Measurements from ENCODE around the gene EIF4H.
A peak's percentile ranks its signal among the peaks of the same experiment; 100 is the strongest.
"Not testable (repeated sequence)": the region's sequence is repeated elsewhere in the genome, so short reads cannot be mapped to it uniquely, and the experiment has no call there.

The EIF4H gene

GRCh38 chr7:74203956-74204618 is 29.9 kb downstream of the EIF4H start:
- DNase-seq (ENCODE audit: low read depth): no peak
- Histone ChIP-seq H3K27me3 (replicated peaks; ENCODE audit: control insufficient read depth, insufficient read depth, low read length) (no peaks in the 10 kb centered on the region), H3K36me3 (ENCODE audit: control insufficient read depth, insufficient read depth, low read length, severe bottlenecking) (no peaks in the 10 kb centered on the region), H3K9ac (ENCODE audit: low read length) (no peak overlapping the region), H3K9me3 (ENCODE audit: control insufficient read depth, low read length) (no peaks in the 10 kb centered on the region), H3K4me1 (ENCODE audit: control insufficient read depth, insufficient read depth, low read length) (no peaks in the 10 kb centered on the region), H3K4me3 (ENCODE audit: low read length) (no peak overlapping the region)

- not testable (repeated sequence) for H3K4me3 ChIP-seq (ENCODE audit: low read length); H3K4me1 ChIP-seq (ENCODE audit: control insufficient read depth, insufficient read depth, low read length); H3K27me3 ChIP-seq (replicated peaks; ENCODE audit: control insufficient read depth, insufficient read depth, low read length); DNase-seq (ENCODE audit: low read depth); H3K36me3 ChIP-seq (ENCODE audit: control insufficient read depth, insufficient read depth, low read length, severe bottlenecking); H3K9ac ChIP-seq (ENCODE audit: low read length); H3K9me3 ChIP-seq (ENCODE audit: control insufficient read depth, low read length)
Measured at GRCh38 chr7:74206052-74206451, 31.9 kb downstream of the EIF4H start.

GRCh38 chr7:74206589-74207120 is 32.5 kb downstream of the EIF4H start:
- Histone ChIP-seq H3K4me1 (ENCODE audit: control insufficient read depth, insufficient read depth, low read length) (no peaks in the 10 kb centered on the region), H3K9me3 (ENCODE audit: control insufficient read depth, low read length) (no peaks in the 10 kb centered on the region), H3K9ac (ENCODE audit: low read length) (peak overlapping the region; percentile 23), H3K4me3 (ENCODE audit: low read length) (peak overlapping the region; percentile 63), H3K36me3 (ENCODE audit: control insufficient read depth, insufficient read depth, low read length, severe bottlenecking) (no peaks in the 10 kb centered on the region), H3K27me3 (replicated peaks; ENCODE audit: control insufficient read depth, insufficient read depth, low read length) (no peaks in the 10 kb centered on the region)
- peak; percentile 92 for DNase-seq (ENCODE audit: low read depth)

- no peaks in the 10 kb centered on the region for H3K27me3 ChIP-seq (replicated peaks; ENCODE audit: control insufficient read depth, insufficient read depth, low read length)
- DNase-seq (ENCODE audit: low read depth): no peak
- H3K9me3 ChIP-seq (ENCODE audit: control insufficient read depth, low read length): no peaks in the 10 kb centered on the region
- H3K4me3 ChIP-seq (ENCODE audit: low read length): no peak overlapping the region
- no peaks in the 10 kb centered on the region for H3K36me3 ChIP-seq (ENCODE audit: control insufficient read depth, insufficient read depth, low read length, severe bottlenecking)
- no peak overlapping the region for H3K9ac ChIP-seq (ENCODE audit: low read length)
- H3K4me1 ChIP-seq (ENCODE audit: control insufficient read depth, insufficient read depth, low read length): no peaks in the 10 kb centered on the region
Measured at GRCh38 chr7:74207586-74207985, 33.4 kb downstream of the EIF4H start.

GRCh38 chr7:74208241-74208640 is 34.1 kb downstream of the EIF4H start:
- not testable (repeated sequence) for H3K9ac ChIP-seq (ENCODE audit: low read length); H3K36me3 ChIP-seq (ENCODE audit: control insufficient read depth, insufficient read depth, low read length, severe bottlenecking); H3K9me3 ChIP-seq (ENCODE audit: control insufficient read depth, low read length); DNase-seq (ENCODE audit: low read depth); H3K4me3 ChIP-seq (ENCODE audit: low read length); H3K27me3 ChIP-seq (replicated peaks; ENCODE audit: control insufficient read depth, insufficient read depth, low read length); H3K4me1 ChIP-seq (ENCODE audit: control insufficient read depth, insufficient read depth, low read length)

- H3K27me3 ChIP-seq (replicated peaks; ENCODE audit: control insufficient read depth, insufficient read depth, low read length): no peaks in the 10 kb centered on the region
- H3K9ac ChIP-seq (ENCODE audit: low read length): no peak overlapping the region
- no peaks in the 10 kb centered on the region for H3K9me3 ChIP-seq (ENCODE audit: control insufficient read depth, low read length)
- H3K4me3 ChIP-seq (ENCODE audit: low read length): no peak overlapping the region
- H3K4me1 ChIP-seq (ENCODE audit: control insufficient read depth, insufficient read depth, low read length): peaks cover 4% of the 10 kb centered on the region
- no peaks in the 10 kb centered on the region for H3K36me3 ChIP-seq (ENCODE audit: control insufficient read depth, insufficient read depth, low read length, severe bottlenecking)
- DNase-seq (ENCODE audit: low read depth): no peak
Measured at GRCh38 chr7:74212661-74213060, 38.5 kb downstream of the EIF4H start.

GRCh38 chr7:74214816-74215630 is 40.9 kb downstream of the EIF4H start:
- Histone ChIP-seq H3K9ac (ENCODE audit: low read length) (no peak overlapping the region), H3K4me1 (ENCODE audit: control insufficient read depth, insufficient read depth, low read length) (peaks cover 4% of the 10 kb centered on the region), H3K9me3 (ENCODE audit: control insufficient read depth, low read length) (peaks cover 4% of the 10 kb centered on the region), H3K4me3 (ENCODE audit: low read length) (no peak overlapping the region), H3K36me3 (ENCODE audit: control insufficient read depth, insufficient read depth, low read length, severe bottlenecking) (no peaks in the 10 kb centered on the region), H3K27me3 (replicated peaks; ENCODE audit: control insufficient read depth, insufficient read depth, low read length) (no peaks in the 10 kb centered on the region)
- DNase-seq (ENCODE audit: low read depth): no peak

GRCh38 chr7:74215921-74216320 is 41.8 kb downstream of the EIF4H start:
- H3K9me3 ChIP-seq (ENCODE audit: control insufficient read depth, low read length): peaks cover 4% of the 10 kb centered on the region
- no peak overlapping the region for H3K4me3 ChIP-seq (ENCODE audit: low read length)
- no peak overlapping the region for H3K9ac ChIP-seq (ENCODE audit: low read length)
- no peaks in the 10 kb centered on the region for H3K27me3 ChIP-seq (replicated peaks; ENCODE audit: control insufficient read depth, insufficient read depth, low read length)
- H3K4me1 ChIP-seq (ENCODE audit: control insufficient read depth, insufficient read depth, low read length): peaks cover 4% of the 10 kb centered on the region
- no peak for DNase-seq (ENCODE audit: low read depth)
- no peaks in the 10 kb centered on the region for H3K36me3 ChIP-seq (ENCODE audit: control insufficient read depth, insufficient read depth, low read length, severe bottlenecking)

GRCh38 chr7:74216361-74216761 is 42.2 kb downstream of the EIF4H start:
- H3K9ac ChIP-seq (ENCODE audit: low read length): no peak overlapping the region

GRCh38 chr7:74217455-74218342 is 43.5 kb downstream of the EIF4H start:
- Histone ChIP-seq H3K4me3 (ENCODE audit: low read length) (no peak overlapping the region), H3K9ac (ENCODE audit: low read length) (no peak overlapping the region), H3K9me3 (ENCODE audit: control insufficient read depth, low read length) (peaks cover 4% of the 10 kb centered on the region), H3K4me1 (ENCODE audit: control insufficient read depth, insufficient read depth, low read length) (peaks cover 4% of the 10 kb centered on the region), H3K27me3 (replicated peaks; ENCODE audit: control insufficient read depth, insufficient read depth, low read length) (no peaks in the 10 kb centered on the region), H3K36me3 (ENCODE audit: control insufficient read depth, insufficient read depth, low read length, severe bottlenecking) (no peaks in the 10 kb centered on the region)
- DNase-seq (ENCODE audit: low read depth): no peak

More at GRCh38 chr7:74216361-74216761, 42.2 kb downstream of the EIF4H start:
- no peaks in the 10 kb centered on the region for H3K27me3 ChIP-seq (replicated peaks; ENCODE audit: control insufficient read depth, insufficient read depth, low read length)
- no peak for DNase-seq (ENCODE audit: low read depth)
- peaks cover 4% of the 10 kb centered on the region for H3K4me1 ChIP-seq (ENCODE audit: control insufficient read depth, insufficient read depth, low read length)
- no peaks in the 10 kb centered on the region for H3K36me3 ChIP-seq (ENCODE audit: control insufficient read depth, insufficient read depth, low read length, severe bottlenecking)
- H3K9me3 ChIP-seq (ENCODE audit: control insufficient read depth, low read length): peaks cover 4% of the 10 kb centered on the region
- no peak overlapping the region for H3K4me3 ChIP-seq (ENCODE audit: low read length)

GRCh38 chr7:74218343-74218698 is 44.2 kb downstream of the EIF4H start:
- no peaks in the 10 kb centered on the region for H3K27me3 ChIP-seq (replicated peaks; ENCODE audit: control insufficient read depth, insufficient read depth, low read length)

More at GRCh38 chr7:74218343-74218698, 44.2 kb downstream of the EIF4H start:
- peaks cover 4% of the 10 kb centered on the region for H3K4me1 ChIP-seq (ENCODE audit: control insufficient read depth, insufficient read depth, low read length)
- H3K4me3 ChIP-seq (ENCODE audit: low read length): no peak overlapping the region
- H3K36me3 ChIP-seq (ENCODE audit: control insufficient read depth, insufficient read depth, low read length, severe bottlenecking): no peaks in the 10 kb centered on the region
- H3K9ac ChIP-seq (ENCODE audit: low read length): no peak overlapping the region
- peaks cover 4% of the 10 kb centered on the region for H3K9me3 ChIP-seq (ENCODE audit: control insufficient read depth, low read length)
- no peak for DNase-seq (ENCODE audit: low read depth)

All from adipocyte (in vitro differentiated cells).